HG02840 (cell line): ENCODE data around the gene C9orf153.

Source experiments
- ATAC-seq: cut with Tn5 transposase; IDR thresholded peaks from one replicate; pipeline ENCODE4 v1.9.1; 2021; ENCODE audit warnings: mild to moderate bottlenecking, moderate library complexity, moderate number of reproducible peaks; ENCODE audit not compliant: unreplicated experiment, low FRiP score

Gene C9orf153

GRCh38 chr9:86274821-86275643, 15.6 kb upstream of the C9orf153 start:
- no peak for ATAC-seq

GRCh38 chr9:86272221-86272620, 12.8 kb upstream of the C9orf153 start:
- no peak for ATAC-seq

GRCh38 chr9:86263876-86264275, 4.4 kb upstream of the C9orf153 start:
- no peak for ATAC-seq

- ATAC-seq: no peak
Observed at GRCh38 chr9:86262492-86262891, 3.0 kb upstream of the C9orf153 start.

GRCh38 chr9:86257391-86257790, 2.1 kb downstream of the C9orf153 start:
- ATAC-seq: no peak

GRCh38 chr9:86256653-86257052, 2.8 kb downstream of the C9orf153 start:
- ATAC-seq: no peak

GRCh38 chr9:86253577-86253976, 5.9 kb downstream of the C9orf153 start:
- ATAC-seq: no peak

- no peak for ATAC-seq
Observed at GRCh38 chr9:86252870-86253269, 6.6 kb downstream of the C9orf153 start.

- no peak for ATAC-seq
Observed at GRCh38 chr9:86250123-86250522, 9.3 kb downstream of the C9orf153 start.

- no peak for ATAC-seq
Observed at GRCh38 chr9:86248746-86249145, 10.7 kb downstream of the C9orf153 start.

- ATAC-seq: peak; percentile 70
Observed at GRCh38 chr9:86246752-86247161, 12.7 kb downstream of the C9orf153 start.

- no peak for ATAC-seq
Observed at GRCh38 chr9:86242071-86242470, 17.4 kb downstream of the C9orf153 start.

GRCh38 chr9:86241216-86241615, 18.2 kb downstream of the C9orf153 start:
- no peak for ATAC-seq

- ATAC-seq: no peak
Observed at GRCh38 chr9:86238861-86239770, 20.3 kb downstream of the C9orf153 start.

- ATAC-seq: no peak
Observed at GRCh38 chr9:86230858-86231257, 28.6 kb downstream of the C9orf153 start.

- no peak for ATAC-seq
Observed at GRCh38 chr9:86222667-86223066, 36.8 kb downstream of the C9orf153 start.

- no peak for ATAC-seq
Observed at GRCh38 chr9:86219606-86220005, 39.9 kb downstream of the C9orf153 start.

- ATAC-seq: no peak
Observed at GRCh38 chr9:86217076-86217755, 42.2 kb downstream of the C9orf153 start.

GRCh38 chr9:86207193-86207592, 52.3 kb downstream of the C9orf153 start:
- ATAC-seq: no peak

GRCh38 chr9:86202338-86202882, 57.0 kb downstream of the C9orf153 start:
- no peak for ATAC-seq
